Left lung (tissue), 10 donors: ENCODE measurements around the gene ANGPTL5. TPM values are rescaled to one million over a fixed set of nuclear protein-coding genes. Genes with fewer than 3 reads are reported as not detected.
"Not testable (repeated sequence)": the region's sequence is repeated elsewhere in the genome, so short reads cannot be mapped to it uniquely, and the experiment has no call there.

Source experiments
- ATAC-seq: fragments of 200-7000 bp; cut with Tn5 transposase; one replicate; pipeline ENCODE4 v1.9.1; 2020; ENCODE audit warnings: moderate library complexity
- DNase-seq, 4 donors: peaks; one replicate each; pipeline ENCODE4 v3.0.0-alpha.2; 2013 to 2020
- H3K27ac ChIP-seq, 2 donors: fragments of 200-600 bp; sonication (generic) in 1 of 2; one replicate each; pipeline versions ENCODE4 v1.5.0 to v1.8.0; 2020 to 2021
- H3K27me3 ChIP-seq, 2 donors: fragments of 200-600 bp; sonication (generic) in 1 of 2; one replicate each; pipeline versions ENCODE4 v1.5.0 to v1.8.0; 2020 to 2021
- H3K36me3 ChIP-seq, 2 donors: fragments of 200-600 bp; sonication (generic) in 1 of 2; one replicate each; pipeline versions ENCODE4 v1.5.0 to v1.8.0; 2020 to 2021
- H3K4me1 ChIP-seq, 2 donors: fragments of 200-600 bp; one replicate each; pipeline ENCODE4 v1.8.0; 2021
- H3K4me3 ChIP-seq, 2 donors: fragments of 200-600 bp; sonication (generic) in 1 of 2; one replicate each; pipeline versions ENCODE4 v1.5.0 to v1.8.0; 2020 to 2021; ENCODE audit warnings: mild to moderate bottlenecking in 1 of 2
- H3K9me3 ChIP-seq, 2 donors: fragments of 200-600 bp; sonication (generic) in 1 of 2; one replicate each; pipeline versions ENCODE4 v1.5.0 to v1.8.0; 2020 to 2021
- intact Hi-C, 2 donors: fragments of 100-400 bp; cut with DNase I; formaldehyde crosslinking; loops; one replicate each; pipeline versions ENCODE4 v1.11.2 to v1.14.2; 2022
- polyA plus RNA-seq, 6 donors: library from polyadenylated mRNA; unstranded; fragments of 120-200 nt; gene quantifications; one replicate each; pipeline ENCODE4 v1.2.1, GENCODE V29; 2013; ENCODE audit not compliant: insufficient read length in 6 of 6
- total RNA-seq, 2 donors: library from RNA; stranded (reverse); fragmentation: NEBNext Ultra II Directional; extraction: Animal tissue kit (Norgen Biotek cat#: 25700); gene quantifications; one replicate each; pipeline ENCODE4 v1.2.1, GENCODE V29; 2021
- TF ChIP-seq, protein P1 (sequence below), 2 donors: fragments of 200-600 bp; sonication (generic) in 1 of 2; IDR thresholded peaks; one replicate each; pipeline versions ENCODE4 v1.5.0 to v1.8.0; 2021; ENCODE audit warnings: antibody characterized with exemption in 2 of 2
- donor health status: DM: no; HTN: yes; CAD: no.
- donor health status: DM: no; HTN: no; CAD: no.

ANGPTL5 gene
- total and polyA plus RNA-seq, 8 donors: 0.08 to 0.34 (median 0.14) TPM; not detected in 4

DNA sequence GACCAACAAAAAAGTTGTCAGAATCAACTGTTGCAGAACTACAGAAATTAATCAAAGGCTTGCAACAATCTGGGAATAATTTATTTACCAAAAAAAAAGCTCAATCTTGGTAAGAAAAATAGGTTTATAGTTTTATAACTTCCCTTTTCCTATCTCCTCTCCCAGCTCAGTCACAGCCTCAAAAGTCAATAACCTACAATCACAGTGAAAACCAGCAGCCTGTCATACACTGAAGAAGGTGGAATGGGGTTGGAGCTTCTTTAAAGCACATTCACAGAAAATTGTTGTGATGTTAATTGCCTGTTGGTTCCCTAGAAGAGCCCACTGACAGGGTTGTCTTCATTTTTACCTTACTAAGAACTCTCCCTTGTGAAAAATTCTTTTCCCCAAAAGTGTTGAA, 52.2 kb downstream of the ANGPTL5 start:
- intact Hi-C loops: loop anchor here in 1 of 2 donors (5.0 kb wide), 1 partner anchor 143 kb away; no protein-coding TSS in a partner anchor
- DNase-seq: no peak
- Histone ChIP-seq H3K36me3 (no peaks in the 10 kb centered on the region), H3K27me3 (no peaks in the 10 kb centered on the region), H3K4me1 (peaks cover 0 to 5% of the 10 kb centered on the region in 2 donors), H3K4me3 (no peak overlapping the region), H3K27ac (no peak overlapping the region), H3K9me3 (peaks cover 0 to 4% of the 10 kb centered on the region in 2 donors)
- TF ChIP-seq, protein P1, sequence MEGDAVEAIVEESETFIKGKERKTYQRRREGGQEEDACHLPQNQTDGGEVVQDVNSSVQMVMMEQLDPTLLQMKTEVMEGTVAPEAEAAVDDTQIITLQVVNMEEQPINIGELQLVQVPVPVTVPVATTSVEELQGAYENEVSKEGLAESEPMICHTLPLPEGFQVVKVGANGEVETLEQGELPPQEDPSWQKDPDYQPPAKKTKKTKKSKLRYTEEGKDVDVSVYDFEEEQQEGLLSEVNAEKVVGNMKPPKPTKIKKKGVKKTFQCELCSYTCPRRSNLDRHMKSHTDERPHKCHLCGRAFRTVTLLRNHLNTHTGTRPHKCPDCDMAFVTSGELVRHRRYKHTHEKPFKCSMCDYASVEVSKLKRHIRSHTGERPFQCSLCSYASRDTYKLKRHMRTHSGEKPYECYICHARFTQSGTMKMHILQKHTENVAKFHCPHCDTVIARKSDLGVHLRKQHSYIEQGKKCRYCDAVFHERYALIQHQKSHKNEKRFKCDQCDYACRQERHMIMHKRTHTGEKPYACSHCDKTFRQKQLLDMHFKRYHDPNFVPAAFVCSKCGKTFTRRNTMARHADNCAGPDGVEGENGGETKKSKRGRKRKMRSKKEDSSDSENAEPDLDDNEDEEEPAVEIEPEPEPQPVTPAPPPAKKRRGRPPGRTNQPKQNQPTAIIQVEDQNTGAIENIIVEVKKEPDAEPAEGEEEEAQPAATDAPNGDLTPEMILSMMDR (IDR thresholded peaks at IDR 0.05): no peak
- no peak for ATAC-seq

DNA sequence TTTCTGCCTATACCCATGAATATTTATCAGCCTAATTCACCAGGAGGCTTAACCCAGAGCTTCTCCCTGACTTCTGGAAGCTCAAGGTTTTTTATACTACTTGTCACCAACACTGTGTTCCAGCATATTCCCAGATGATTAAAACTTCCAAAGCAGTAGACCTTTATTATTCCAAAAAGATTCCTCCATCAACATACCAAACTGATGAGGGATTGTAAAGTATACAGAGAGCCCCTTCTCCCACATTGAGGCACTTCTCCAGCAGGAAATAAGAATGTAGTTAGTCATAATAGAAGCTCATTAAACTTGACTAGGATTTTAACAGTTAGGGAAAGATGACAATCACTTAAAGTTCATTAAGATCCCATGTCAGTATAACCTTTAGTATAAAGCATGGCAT, 53.0 kb downstream of the ANGPTL5 start:
- H3K4me1 ChIP-seq: peaks cover 0 to 5% of the 10 kb centered on the region in 2 donors
- no peaks in the 10 kb centered on the region for H3K27me3 ChIP-seq
- H3K4me3 ChIP-seq: no peak overlapping the region
- TF ChIP-seq, protein P1 (IDR thresholded peaks at IDR 0.05): no peak
- ATAC-seq (no peak), DNase-seq (no peak)
- no peaks in the 10 kb centered on the region for H3K36me3 ChIP-seq
- H3K9me3 ChIP-seq: peaks cover 0 to 4% of the 10 kb centered on the region in 2 donors
- H3K27ac ChIP-seq: no peak overlapping the region
- intact Hi-C loops: loop anchor here in 1 of 2 donors (5.0 kb wide), 1 partner anchor 144 kb away; no protein-coding TSS in a partner anchor

DNA sequence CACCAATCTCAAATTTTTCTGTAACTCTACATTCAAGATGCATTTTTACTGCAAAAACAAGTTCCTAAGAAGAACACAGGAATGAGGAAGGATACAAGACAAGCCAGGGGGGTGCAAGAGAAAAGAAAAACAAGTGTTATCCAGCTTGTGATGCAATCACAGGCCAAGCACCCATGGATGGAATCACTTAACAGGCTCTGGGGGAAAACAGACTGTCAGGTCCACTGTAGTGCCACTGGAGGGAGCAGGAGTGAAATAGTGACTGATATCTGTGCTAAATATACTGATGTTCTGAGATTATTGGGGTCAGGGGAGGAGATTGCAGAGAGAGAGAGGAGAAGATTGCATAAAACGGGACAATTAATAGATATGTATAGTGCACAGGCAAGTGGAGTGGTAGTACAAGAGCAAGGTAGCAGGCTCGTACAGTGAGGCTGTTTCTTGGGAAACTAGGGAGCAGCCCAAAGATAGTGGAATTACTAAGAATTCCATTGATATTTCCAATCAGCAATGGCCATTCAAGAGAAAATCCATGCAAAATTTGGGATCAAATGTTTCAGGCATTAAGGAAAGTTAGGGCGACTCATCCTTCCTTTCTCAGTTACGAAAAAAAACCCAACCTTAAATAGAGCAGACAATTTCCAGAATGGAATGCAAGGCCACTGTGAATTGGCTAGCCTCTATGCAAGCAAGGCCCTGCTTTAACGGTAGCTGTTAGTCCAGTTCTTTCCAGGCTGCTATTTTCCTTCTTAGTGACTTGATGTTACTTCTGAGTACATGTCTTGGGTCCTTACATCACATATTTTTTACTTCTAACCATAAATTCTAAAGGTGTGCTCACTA, 53.7 kb downstream of the ANGPTL5 start:
- Histone ChIP-seq H3K36me3 (no peaks in the 10 kb centered on the region), H3K27me3 (no peaks in the 10 kb centered on the region), H3K4me3 (no peak overlapping the region), H3K4me1 (peaks cover 0 to 5% of the 10 kb centered on the region in 2 donors), H3K9me3 (peaks cover 0 to 4% of the 10 kb centered on the region in 2 donors), H3K27ac (no peak overlapping the region)
- ATAC-seq: peak; percentile 76
- peak in 1 of 4 donors; percentile 26 for DNase-seq
- TF ChIP-seq, protein P1 (IDR thresholded peaks at IDR 0.05): peak; percentile 17 to 22
- intact Hi-C loops: loop anchor here in 1 of 2 donors (5.0 kb wide), 1 partner anchor 145 kb away; no protein-coding TSS in a partner anchor

DNA sequence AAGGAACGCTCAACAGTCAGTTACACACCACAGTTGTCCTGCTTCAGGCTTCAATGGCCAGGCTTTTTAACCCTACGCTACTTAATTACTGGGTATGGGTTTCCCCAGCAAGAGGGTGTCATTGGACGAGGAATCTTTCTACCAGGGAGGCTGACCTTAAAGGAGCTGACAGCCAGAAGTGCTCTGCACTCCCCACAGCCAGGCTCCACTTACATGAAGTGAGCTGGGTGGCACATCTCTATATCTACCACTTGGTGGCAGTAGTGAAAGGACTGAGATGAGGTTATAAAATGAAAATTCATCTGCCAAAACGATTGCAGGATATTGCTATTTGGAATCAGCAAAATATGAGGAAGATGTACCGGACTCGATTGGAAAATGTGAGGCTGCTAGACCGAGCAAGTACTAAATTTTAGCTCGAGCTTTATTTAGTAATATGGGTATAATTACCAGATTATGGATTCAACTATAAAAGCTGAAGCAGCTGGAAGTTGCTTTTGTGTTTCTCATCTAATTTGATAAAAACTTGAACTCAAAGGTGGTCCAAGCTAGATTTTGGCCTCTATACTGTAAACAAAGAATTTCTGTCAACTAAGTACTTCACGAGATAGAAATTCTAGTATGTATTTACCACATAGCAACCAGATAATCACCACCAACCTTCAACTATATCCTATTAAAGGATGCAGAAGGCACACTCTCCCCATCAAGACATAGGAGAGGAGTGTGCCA, 55.5 kb downstream of the ANGPTL5 start:
- H3K27ac ChIP-seq: no peak overlapping the region
- ATAC-seq: peak; percentile 97
- H3K9me3 ChIP-seq: peaks cover 0 to 4% of the 10 kb centered on the region in 2 donors
- H3K4me3 ChIP-seq: no peak overlapping the region
- H3K4me1 ChIP-seq: peaks cover 0 to 5% of the 10 kb centered on the region in 2 donors
- H3K36me3 ChIP-seq: no peaks in the 10 kb centered on the region
- intact Hi-C loops: loop anchor here in 1 of 2 donors (5.0 kb wide), 1 partner anchor 146 kb away; no protein-coding TSS in a partner anchor
- no peaks in the 10 kb centered on the region for H3K27me3 ChIP-seq
- peak in 2 of 4 donors; percentile 61 to 75 for DNase-seq
- TF ChIP-seq, protein P1 (IDR thresholded peaks at IDR 0.05): peak; percentile 60 to 66

DNA sequence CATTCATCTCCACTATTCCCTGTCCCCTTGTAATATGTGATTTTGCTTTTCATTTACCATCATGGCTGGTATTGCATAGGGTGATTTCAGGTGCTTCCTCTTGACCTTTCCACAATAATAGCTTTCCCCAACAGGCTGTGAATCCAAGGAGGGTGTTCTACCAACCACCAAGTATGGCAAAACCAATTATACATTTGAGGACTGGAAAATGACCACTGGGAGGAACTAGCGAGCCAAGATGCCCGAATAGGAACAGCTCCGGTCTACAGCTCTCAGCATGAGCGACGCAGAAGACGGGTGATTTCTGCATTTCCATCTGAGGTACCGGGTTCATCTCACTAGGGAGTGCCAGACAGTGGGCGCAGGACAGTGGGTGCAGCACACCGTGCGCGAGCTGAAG, 64.1 kb downstream of the ANGPTL5 start:
- DNase-seq, H3K36me3 ChIP-seq, ATAC-seq, H3K27ac ChIP-seq, H3K27me3 ChIP-seq, H3K4me1 ChIP-seq, intact Hi-C loops, H3K9me3 ChIP-seq, H3K4me3 ChIP-seq: not testable (repeated sequence)
